Endothelial cell of umbilical vein (primary cell): ENCODE data around the gene PDCD1. TPM values are rescaled to one million over a fixed set of nuclear protein-coding genes. Genes with fewer than 3 reads are reported as not detected.

Experiments
- BruUV-seq: library from RNA; stranded (reverse); fragments of 400-500 nt; replicated peaks from 2 replicates; lab custom pipeline; 2021; lab: Mats Ljungman, UMichigan
- CTCF ChIA-PET: fragments of 300-600, 350-600 bp; sonication (Branson Sonifier 250); formaldehyde crosslinking; loops from one replicate; lab custom pipeline; 2021; ENCODE audit warnings: antibody characterized with exemption, inconsistent platforms; lab: Charles Lee
- POLR2A ChIA-PET: fragments of 300-600, 350-600 bp; sonication (Branson Sonifier 250); formaldehyde crosslinking; loops from one replicate; lab custom pipeline; 2021; ENCODE audit warnings: antibody characterized with exemption, inconsistent platforms; lab: Charles Lee
- DNase-seq: peaks from one replicate; pipeline ENCODE4 v3.0.0-alpha.2; 2011; ENCODE audit warnings: low read depth, low spot score
- FAIRE-seq: peaks from 2 replicates; lab custom pipeline; 2011; peaks lifted over from hg19 to GRCh38; lab: Jason Lieb, UNC
- H2AFZ ChIP-seq: 2 replicates; pipeline ENCODE4 v1.6.0; 2012; ENCODE audit warnings: low read depth, low read length, control low read depth, inconsistent platforms
- H3K27ac ChIP-seq: 2 replicates; pipeline ENCODE4 v1.5.1; 2011; ENCODE audit warnings: low read depth, mild to moderate bottlenecking, control low read depth, low read length, moderate library complexity; ENCODE audit not compliant: insufficient read depth
- H3K27me3 ChIP-seq, 2 experiments: 2 replicates each; pipeline versions ENCODE4 v1.6.0 to v1.6.1; 2011; ENCODE audit warnings: low read length in 2 of 2, mixed read lengths in 1 of 2; ENCODE audit not compliant: control insufficient read depth in 2 of 2, insufficient read depth in 2 of 2
- H3K36me3 ChIP-seq, 2 experiments: 2 replicates in 1 of 2; 3 replicates in 1 of 2; pipeline ENCODE4 v1.5.1; 2011; ENCODE audit warnings: low read length in 2 of 2, mild to moderate bottlenecking in 1 of 2, moderate library complexity in 1 of 2; ENCODE audit not compliant: control insufficient read depth in 2 of 2, insufficient read depth in 2 of 2; ENCODE audit errors: extremely low read depth in 1 of 2
- H3K4me1 ChIP-seq: 3 replicates; pipeline ENCODE4 v1.5.1; 2011; ENCODE audit warnings: mild to moderate bottlenecking, low read length; ENCODE audit not compliant: control insufficient read depth, insufficient read depth; ENCODE audit errors: extremely low read depth
- H3K4me2 ChIP-seq: 2 replicates; pipeline ENCODE4 v1.6.1; 2011; ENCODE audit warnings: low read length, control low read depth, mixed read lengths; ENCODE audit not compliant: insufficient read depth
- H3K4me3 ChIP-seq, 3 experiments: fragments of 200-600 bp in 1 of 3; sonication (generic), shearing (Covaris generic) in 1 of 3; replicated peaks in 1 of 3; 2 replicates each; pipeline ENCODE4 v1.5.1; 2011 to 2016; ENCODE audit warnings: control low read depth in 3 of 3, low read length in 3 of 3, mild to moderate bottlenecking in 2 of 3, inconsistent platforms in 1 of 3, low read depth in 1 of 3, moderate library complexity in 1 of 3; ENCODE audit not compliant: insufficient read depth in 1 of 3
- H3K79me2 ChIP-seq: 2 replicates; pipeline ENCODE4 v1.6.0; 2012; ENCODE audit warnings: low read length, inconsistent platforms; ENCODE audit not compliant: control insufficient read depth, insufficient read depth
- H3K9ac ChIP-seq: replicated peaks from 2 replicates; pipeline ENCODE3; 2011; ENCODE audit warnings: low read length, control low read depth; ENCODE audit not compliant: insufficient read depth; ENCODE audit errors: extremely low read depth
- H3K9me1 ChIP-seq: replicated peaks from 3 replicates; pipeline ENCODE4 v1.6.0; 2011; ENCODE audit warnings: mild to moderate bottlenecking, low read length; ENCODE audit not compliant: control insufficient read depth, insufficient read depth; ENCODE audit errors: extremely low read depth
- H3K9me3 ChIP-seq: replicated peaks from 2 replicates; pipeline ENCODE4 v1.5.1; 2012; ENCODE audit warnings: low read length, inconsistent platforms; ENCODE audit not compliant: control insufficient read depth, insufficient read depth
- H4K20me1 ChIP-seq: replicated peaks from 2 replicates; pipeline ENCODE3; 2011; ENCODE audit warnings: mild to moderate bottlenecking, low read length; ENCODE audit not compliant: control insufficient read depth, insufficient read depth; ENCODE audit errors: extremely low read depth
- FOS ChIP-seq: IDR thresholded peaks from 2 replicates; pipeline ENCODE4 v1.6.1; 2011; ENCODE audit warnings: mild to moderate bottlenecking, low read length, moderate library complexity, borderline replicate concordance; ENCODE audit not compliant: insufficient read depth
- JUN ChIP-seq: IDR thresholded peaks from 2 replicates; pipeline ENCODE4 v1.6.1; 2011; ENCODE audit warnings: borderline replicate concordance, low read depth; ENCODE audit not compliant: insufficient read length, insufficient read depth
- MYC ChIP-seq: IDR thresholded peaks from one replicate; pipeline ENCODE4 v1.6.1; 2011; ENCODE audit warnings: mild to moderate bottlenecking, low read depth, low read length
- POLR2A ChIP-seq: IDR thresholded peaks from 2 replicates; pipeline ENCODE4 v1.6.1; 2012; ENCODE audit warnings: low read depth, mild to moderate bottlenecking, control low read depth, low read length
- POLR2AphosphoS5 ChIP-seq: IDR thresholded peaks from 2 replicates; pipeline ENCODE4 v1.6.1; 2012; ENCODE audit warnings: low read depth, mild to moderate bottlenecking, control low read depth, low read length, moderate library complexity; ENCODE audit not compliant: insufficient read depth
- dilution Hi-C: fragments of 300-500 bp; cut with MboI; formaldehyde crosslinking; loops from one replicate; pipeline ENCODE4 v1.15.0; 2019; ENCODE audit warnings: low sequenced_read_pairs; ENCODE audit not compliant: extremely low pct_ligation_motif_present
- intact Hi-C: fragments of 100-400 bp; cut with micrococcal nuclease; formaldehyde crosslinking; loops from one replicate; pipeline ENCODE4 v1.10.0; 2022
- polyA plus RNA-seq, 4 experiments: library from polyadenylated mRNA; depleted of rRNA in 3 of 4; stranded (reverse) in 3 of 4; unstranded in 1 of 4; fragments of >200 nt; gene quantifications; 2 replicates each; pipeline versions ENCODE4 v1.2.1 to v1.2.3, GENCODE V29; 2011 to 2012; ENCODE audit warnings: missing spikeins in 1 of 4
- total RNA-seq: library from RNA; stranded (reverse); gene quantifications from 2 replicates; pipeline ENCODE4 v1.2.3, GENCODE V29; 2021
- TF ChIP-seq, protein P1 (sequence below), 2 donors: IDR thresholded peaks; 1 replicate in 1 of 2; 2 replicates in 1 of 2; pipeline ENCODE4 v1.5.1; 2011; ENCODE audit warnings: low read length in 2 of 2, mild to moderate bottlenecking in 2 of 2, moderate library complexity in 2 of 2, control low read depth in 1 of 2, inconsistent platforms in 1 of 2, low read depth in 1 of 2; ENCODE audit not compliant: insufficient read depth in 1 of 2; ENCODE audit errors: extremely low read depth in 1 of 2

PDCD1 gene
- total and polyA plus RNA-seq, 2 donors (not counting 3 experiments of a cell fraction or from before 2014, with no cell fraction given), result not detected

DNA sequence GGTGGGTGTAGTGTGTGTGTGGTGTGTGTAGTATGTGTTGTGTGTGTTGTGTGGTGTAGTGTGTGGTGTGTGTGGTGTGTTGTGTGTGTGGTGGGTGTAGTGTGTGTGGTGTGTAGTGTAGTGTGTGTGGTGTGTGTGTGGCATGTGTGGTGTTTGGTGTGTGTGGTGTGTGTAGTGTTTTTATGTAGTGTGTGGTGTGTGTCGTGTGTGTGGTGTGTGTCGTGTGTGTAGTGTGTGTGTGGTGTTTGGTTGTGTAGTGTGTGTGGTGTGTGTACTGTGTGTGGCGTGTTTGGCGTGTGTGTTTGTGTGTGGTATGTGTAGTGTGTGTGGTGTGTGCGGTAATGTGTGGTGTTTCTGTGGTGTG is 6.1 kb upstream of the PDCD1 start:
- ChIA-PET POLR2A (no interaction called here), CTCF (no interaction called here)
- Histone ChIP-seq H3K27ac (no peak overlapping the region), H3K36me3 (no peaks in the 10 kb centered on the region), H3K4me1 (no peaks in the 10 kb centered on the region), H2AFZ (no peak overlapping the region), H3K27me3 (peaks cover 0 to 6% of the 10 kb centered on the region in 2 experiments), H3K4me2 (no peak overlapping the region), H3K4me3 (no peak overlapping the region), H3K79me2 (no peaks in the 10 kb centered on the region), H3K9me1 (no peaks in the 10 kb centered on the region), H4K20me1 (no peaks in the 10 kb centered on the region), H3K9ac (no peak overlapping the region), H3K9me3 (no peaks in the 10 kb centered on the region)
- dilution Hi-C loops, result no loop called here
- DNase-seq (no peak), FAIRE-seq (peak; percentile 76)
- BruUV-seq, result no TSS peak
- TF ChIP-seq, protein P1, sequence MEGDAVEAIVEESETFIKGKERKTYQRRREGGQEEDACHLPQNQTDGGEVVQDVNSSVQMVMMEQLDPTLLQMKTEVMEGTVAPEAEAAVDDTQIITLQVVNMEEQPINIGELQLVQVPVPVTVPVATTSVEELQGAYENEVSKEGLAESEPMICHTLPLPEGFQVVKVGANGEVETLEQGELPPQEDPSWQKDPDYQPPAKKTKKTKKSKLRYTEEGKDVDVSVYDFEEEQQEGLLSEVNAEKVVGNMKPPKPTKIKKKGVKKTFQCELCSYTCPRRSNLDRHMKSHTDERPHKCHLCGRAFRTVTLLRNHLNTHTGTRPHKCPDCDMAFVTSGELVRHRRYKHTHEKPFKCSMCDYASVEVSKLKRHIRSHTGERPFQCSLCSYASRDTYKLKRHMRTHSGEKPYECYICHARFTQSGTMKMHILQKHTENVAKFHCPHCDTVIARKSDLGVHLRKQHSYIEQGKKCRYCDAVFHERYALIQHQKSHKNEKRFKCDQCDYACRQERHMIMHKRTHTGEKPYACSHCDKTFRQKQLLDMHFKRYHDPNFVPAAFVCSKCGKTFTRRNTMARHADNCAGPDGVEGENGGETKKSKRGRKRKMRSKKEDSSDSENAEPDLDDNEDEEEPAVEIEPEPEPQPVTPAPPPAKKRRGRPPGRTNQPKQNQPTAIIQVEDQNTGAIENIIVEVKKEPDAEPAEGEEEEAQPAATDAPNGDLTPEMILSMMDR (IDR thresholded peaks at IDR 0.05; ENCODE audit: extremely low read depth in 1 of 2, insufficient read depth in 1 of 2, low read depth in 1 of 2, low read length in 2 of 2), result no peak
- TF ChIP-seq MYC, result no peak
- no peak for TF ChIP-seq FOS
- intact Hi-C loops, result no loop called here

DNA sequence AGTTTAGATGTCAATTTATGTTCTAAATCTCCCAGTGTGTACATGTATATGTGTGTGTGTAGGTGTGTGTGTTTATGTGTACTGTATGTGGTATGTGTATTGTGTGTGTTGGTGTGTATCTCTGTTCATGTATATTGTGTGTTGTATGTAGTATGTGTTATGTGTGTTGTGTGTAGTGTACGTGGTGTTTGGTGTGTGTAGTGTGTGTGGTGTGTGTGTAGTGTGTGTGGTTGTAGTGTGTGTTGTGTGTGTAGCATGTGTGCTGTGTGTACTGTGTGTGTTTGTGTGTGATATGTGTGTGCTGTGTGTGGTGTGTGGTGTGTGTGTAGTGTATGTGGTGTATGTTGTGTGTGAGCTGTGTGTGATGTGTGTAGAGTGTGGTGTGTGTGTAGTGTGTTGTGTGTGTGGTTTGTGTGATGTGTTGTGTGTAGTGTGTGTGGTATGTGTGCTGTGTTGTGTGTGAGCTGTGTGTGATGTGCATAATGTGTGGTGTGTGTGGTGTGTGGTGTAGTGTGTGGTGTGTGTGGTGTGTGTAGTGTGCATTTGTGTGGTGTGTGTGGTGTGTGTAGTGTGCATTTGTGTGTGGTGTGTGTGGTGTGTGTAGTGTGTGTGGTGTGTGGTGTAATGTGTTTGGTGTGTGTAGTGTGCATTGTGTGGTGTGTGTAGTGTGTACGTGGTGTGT is 5.6 kb upstream of the PDCD1 start:
- Histone ChIP-seq H3K9me1 (no peaks in the 10 kb centered on the region), H3K4me2 (no peak overlapping the region), H4K20me1 (no peaks in the 10 kb centered on the region), H3K9me3 (no peaks in the 10 kb centered on the region), H3K27me3 (peaks cover 0 to 6% of the 10 kb centered on the region in 2 experiments), H3K4me1 (no peaks in the 10 kb centered on the region), H3K4me3 (no peak overlapping the region), H3K36me3 (no peaks in the 10 kb centered on the region), H3K79me2 (no peaks in the 10 kb centered on the region), H2AFZ (no peak overlapping the region), H3K27ac (no peak overlapping the region), H3K9ac (no peak overlapping the region)
- DNase-seq (no peak), FAIRE-seq (no peak)
- POLR2A ChIA-PET, result no interaction called here
- TF ChIP-seq POLR2A (no peak), JUN (no peak), POLR2AphosphoS5 (no peak), FOS (no peak)
- TF ChIP-seq, protein P1 (IDR thresholded peaks at IDR 0.05; ENCODE audit: extremely low read depth in 1 of 2, insufficient read depth in 1 of 2, low read depth in 1 of 2, low read length in 2 of 2), result no peak
- CTCF ChIA-PET, result no interaction called here
- dilution Hi-C loops, result no loop called here
- no TSS peak for BruUV-seq
- intact Hi-C loops, result no loop called here
